Keratinocyte (primary cell): ENCODE measurements around the gene ATOH1. TPM values are rescaled to one million over a fixed set of nuclear protein-coding genes. Genes with fewer than 3 reads are reported as not detected.

Experiments
- DNase-seq: peaks from one replicate; pipeline ENCODE4 v3.0.0-alpha.2; 2011; ENCODE audit warnings: low read depth, missing footprints, low spot score
- FAIRE-seq: peaks from 2 replicates; lab custom pipeline; 2011; peaks lifted over from hg19 to GRCh38; lab: Jason Lieb, UNC
- H2AFZ ChIP-seq: 2 replicates; pipeline ENCODE4 v1.6.0; 2012; ENCODE audit warnings: low read length, control low read depth, inconsistent platforms; ENCODE audit not compliant: control insufficient read depth
- H3K27ac ChIP-seq: 2 replicates; pipeline ENCODE4 v1.5.1; 2011; ENCODE audit warnings: low read length; ENCODE audit not compliant: control insufficient read depth, insufficient read depth
- H3K27me3 ChIP-seq: 3 replicates; pipeline ENCODE4 v1.6.0; 2011; ENCODE audit warnings: low read length; ENCODE audit not compliant: control insufficient read depth, insufficient read depth; ENCODE audit errors: extremely low read depth
- H3K36me3 ChIP-seq, 2 experiments: 2 replicates in 1 of 2; 3 replicates in 1 of 2; pipeline ENCODE4 v1.5.1; 2011; ENCODE audit warnings: low read length in 2 of 2, mild to moderate bottlenecking in 1 of 2; ENCODE audit not compliant: control insufficient read depth in 2 of 2, insufficient read depth in 2 of 2; ENCODE audit errors: extremely low read depth in 1 of 2
- H3K4me1 ChIP-seq: 3 replicates; pipeline ENCODE4 v1.5.1; 2011; ENCODE audit warnings: low read length; ENCODE audit not compliant: control insufficient read depth, insufficient read depth; ENCODE audit errors: extremely low read depth
- H3K4me2 ChIP-seq: 3 replicates; pipeline ENCODE4 v1.6.0; 2011; ENCODE audit warnings: low read depth, low read length; ENCODE audit not compliant: control insufficient read depth, insufficient read depth; ENCODE audit errors: extremely low read depth
- H3K4me3 ChIP-seq, 3 experiments: fragments of 200-600 bp in 1 of 3; sonication (generic) in 1 of 3; 2 replicates in 2 of 3; 3 replicates in 1 of 3; pipeline ENCODE4 v1.5.1; 2011 to 2016; ENCODE audit warnings: low read length in 3 of 3, mild to moderate bottlenecking in 3 of 3, control low read depth in 2 of 3, inconsistent platforms in 1 of 3, low read depth in 1 of 3, mixed read lengths in 1 of 3, mixed run types in 1 of 3, moderate library complexity in 1 of 3; ENCODE audit not compliant: control insufficient read depth in 2 of 3, insufficient read depth in 2 of 3; ENCODE audit errors: extremely low read depth in 1 of 3
- H3K79me2 ChIP-seq: 2 replicates; pipeline ENCODE4 v1.6.0; 2012; ENCODE audit warnings: low read length; ENCODE audit not compliant: control insufficient read depth, insufficient read depth
- H3K9ac ChIP-seq: 3 replicates; pipeline ENCODE4 v1.6.0; 2011; ENCODE audit warnings: low read length; ENCODE audit not compliant: control insufficient read depth, insufficient read depth; ENCODE audit errors: extremely low read depth
- H3K9me1 ChIP-seq: 3 replicates; pipeline ENCODE4 v1.6.0; 2011; ENCODE audit warnings: low read length; ENCODE audit not compliant: control insufficient read depth, insufficient read depth; ENCODE audit errors: extremely low read depth
- H3K9me3 ChIP-seq: 2 replicates; pipeline ENCODE4 v1.5.1; 2012; ENCODE audit warnings: low read depth, low read length; ENCODE audit not compliant: control insufficient read depth
- H4K20me1 ChIP-seq: 3 replicates; pipeline ENCODE4 v1.6.0; 2011; ENCODE audit warnings: low read length; ENCODE audit not compliant: control insufficient read depth, insufficient read depth; ENCODE audit errors: extremely low read depth
- EZH2 ChIP-seq: IDR thresholded peaks from one replicate; pipeline ENCODE4 v1.6.1; 2012; ENCODE audit warnings: inconsistent platforms, mild to moderate bottlenecking, low read length, moderate library complexity
- dilution Hi-C: fragments of 300-500 bp; cut with MboI; formaldehyde crosslinking; loops from one replicate; pipeline ENCODE4 v1.7.0; 2020; ENCODE audit warnings: low sequenced_read_pairs; ENCODE audit not compliant: extremely low pct_ligation_motif_present
- polyA plus RNA-seq, 5 experiments: library from polyadenylated mRNA; depleted of rRNA in 3 of 5; stranded (reverse) in 3 of 5; stranded (forward) in 1 of 5; unstranded in 1 of 5; fragments of >200 nt; gene quantifications; 1 replicate in 1 of 5; 2 replicates in 3 of 5; 3 replicates in 1 of 5; pipeline versions ENCODE4 v1.2.1 to v1.2.3, GENCODE V29; 2011 to 2012; ENCODE audit warnings: missing spikeins in 2 of 5, low read depth in 1 of 5, low replicate concordance in 1 of 5
- TF ChIP-seq, protein P1 (sequence below), 3 experiments: IDR thresholded peaks in 1 of 3; conservative IDR thresholded peaks in 1 of 3; optimal IDR thresholded peaks in 1 of 3; 2 replicates in 2 of 3; 3 replicates in 1 of 3; pipeline versions ENCODE3 to v1.5.1; 2011; ENCODE audit warnings: low read length in 3 of 3, mild to moderate bottlenecking in 3 of 3, moderate library complexity in 2 of 3, control low read depth in 1 of 3, inconsistent platforms in 1 of 3; ENCODE audit not compliant: insufficient read depth in 2 of 3; ENCODE audit errors: extremely low read depth in 1 of 3

Gene ATOH1
- polyA plus RNA-seq, 1 donor (not counting 4 experiments of a cell fraction or from before 2014, with no cell fraction given): not detected

DNA sequence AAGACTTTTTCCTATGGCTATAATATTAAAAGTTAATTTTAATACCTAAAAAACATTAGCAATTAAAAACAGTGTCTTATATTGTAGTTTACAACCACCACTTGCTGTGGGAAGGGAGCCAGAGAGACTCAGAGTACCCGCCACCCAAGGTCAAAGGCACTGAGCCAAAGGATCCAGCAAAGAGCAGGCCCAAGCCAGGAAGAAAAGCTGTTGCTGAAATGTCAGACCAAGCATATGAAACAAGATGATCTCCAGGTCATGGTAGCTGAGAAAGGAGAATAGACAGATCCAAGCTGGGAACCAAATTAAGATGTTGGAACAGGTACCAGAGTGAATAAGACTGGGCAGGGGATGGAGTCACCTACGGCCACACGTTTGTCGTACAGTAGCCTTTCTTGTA, 18.8 kb upstream of the ATOH1 start:
- Histone ChIP-seq H3K4me2 (no peak overlapping the region), H3K36me3 (no peaks in the 10 kb centered on the region), H2AFZ (no peak overlapping the region), H4K20me1 (no peaks in the 10 kb centered on the region), H3K79me2 (no peaks in the 10 kb centered on the region), H3K27ac (no peak overlapping the region), H3K27me3 (no peaks in the 10 kb centered on the region), H3K9me1 (no peaks in the 10 kb centered on the region), H3K4me3 (no peak overlapping the region), H3K9ac (no peak overlapping the region), H3K9me3 (no peaks in the 10 kb centered on the region), H3K4me1 (no peaks in the 10 kb centered on the region)
- dilution Hi-C loops: no loop called here
- FAIRE-seq (no peak), DNase-seq (no peak)
- no peak for TF ChIP-seq EZH2
- TF ChIP-seq, protein P1, sequence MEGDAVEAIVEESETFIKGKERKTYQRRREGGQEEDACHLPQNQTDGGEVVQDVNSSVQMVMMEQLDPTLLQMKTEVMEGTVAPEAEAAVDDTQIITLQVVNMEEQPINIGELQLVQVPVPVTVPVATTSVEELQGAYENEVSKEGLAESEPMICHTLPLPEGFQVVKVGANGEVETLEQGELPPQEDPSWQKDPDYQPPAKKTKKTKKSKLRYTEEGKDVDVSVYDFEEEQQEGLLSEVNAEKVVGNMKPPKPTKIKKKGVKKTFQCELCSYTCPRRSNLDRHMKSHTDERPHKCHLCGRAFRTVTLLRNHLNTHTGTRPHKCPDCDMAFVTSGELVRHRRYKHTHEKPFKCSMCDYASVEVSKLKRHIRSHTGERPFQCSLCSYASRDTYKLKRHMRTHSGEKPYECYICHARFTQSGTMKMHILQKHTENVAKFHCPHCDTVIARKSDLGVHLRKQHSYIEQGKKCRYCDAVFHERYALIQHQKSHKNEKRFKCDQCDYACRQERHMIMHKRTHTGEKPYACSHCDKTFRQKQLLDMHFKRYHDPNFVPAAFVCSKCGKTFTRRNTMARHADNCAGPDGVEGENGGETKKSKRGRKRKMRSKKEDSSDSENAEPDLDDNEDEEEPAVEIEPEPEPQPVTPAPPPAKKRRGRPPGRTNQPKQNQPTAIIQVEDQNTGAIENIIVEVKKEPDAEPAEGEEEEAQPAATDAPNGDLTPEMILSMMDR (optimal IDR thresholded peaks at IDR 0.05 in 1 of 3, IDR thresholded peaks at IDR 0.05 in 1 of 3, conservative IDR thresholded peaks at IDR 0.05 in 1 of 3; ENCODE audit: extremely low read depth in 1 of 3, insufficient read depth in 2 of 3, low read length in 3 of 3): no peak

DNA sequence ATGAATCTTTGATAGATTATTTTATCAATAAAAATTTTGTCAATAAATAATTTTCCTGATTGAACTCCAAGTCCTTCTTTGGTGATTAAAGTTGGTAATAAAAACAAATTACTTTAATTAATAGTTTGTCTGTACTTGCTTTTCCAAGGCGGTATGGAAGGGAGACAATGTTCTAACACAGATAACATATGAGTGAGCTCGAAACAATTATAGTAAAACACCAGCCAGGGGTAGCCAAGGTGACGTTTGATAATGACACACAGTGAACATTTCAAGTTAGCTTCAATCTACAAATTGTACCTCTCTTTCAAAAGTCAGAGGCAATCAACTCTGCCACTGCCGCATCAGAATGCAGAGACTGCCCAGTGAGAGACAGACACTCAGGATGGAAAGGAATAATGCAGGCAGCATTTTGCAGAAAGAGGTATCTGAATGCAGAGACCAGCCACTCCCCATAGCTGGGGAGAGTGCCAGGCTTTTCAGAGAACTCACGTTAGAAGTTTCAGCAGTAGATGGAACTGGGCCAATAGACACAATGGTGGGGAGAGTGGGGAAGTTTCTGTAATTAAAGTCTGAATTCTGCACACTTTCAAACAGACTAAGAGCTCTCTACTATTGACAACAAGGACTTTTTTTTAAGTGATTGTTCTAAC, 18.1 kb upstream of the ATOH1 start:
- TF ChIP-seq, protein P1 (optimal IDR thresholded peaks at IDR 0.05 in 1 of 3, IDR thresholded peaks at IDR 0.05 in 1 of 3, conservative IDR thresholded peaks at IDR 0.05 in 1 of 3; ENCODE audit: extremely low read depth in 1 of 3, insufficient read depth in 2 of 3, low read length in 3 of 3): no peak
- TF ChIP-seq EZH2: no peak
- Histone ChIP-seq H3K27me3 (no peaks in the 10 kb centered on the region), H3K4me2 (no peak overlapping the region), H3K36me3 (no peaks in the 10 kb centered on the region), H3K4me1 (no peaks in the 10 kb centered on the region), H3K9me3 (no peaks in the 10 kb centered on the region), H4K20me1 (no peaks in the 10 kb centered on the region), H3K4me3 (no peak overlapping the region), H3K9ac (no peak overlapping the region), H2AFZ (no peak overlapping the region), H3K9me1 (no peaks in the 10 kb centered on the region), H3K79me2 (no peaks in the 10 kb centered on the region), H3K27ac (no peak overlapping the region)
- FAIRE-seq (no peak), DNase-seq (no peak)
- dilution Hi-C loops: no loop called here
